Measurements from ENCODE around the gene PRG2.

GRCh38 chr11:57422669-57423068 is 32.2 kb upstream of the PRG2 start:
- TF ChIP-seq CTCF (IDR thresholded peaks at IDR 0.05) (no peak), POLR2A (IDR thresholded peaks at IDR 0.05) (no peak)
